ENCODE measurements around the gene SHC1. TPM values are rescaled to one million over a fixed set of nuclear protein-coding genes. Genes with fewer than 3 reads are reported as not detected.
A peak's percentile ranks its signal among the peaks of the same experiment; 100 is the strongest.

SHC1 gene
- total and polyA plus RNA-seq, 2 experiments from 2014 or later, result 66.8 to 80.3 TPM

GRCh38 chr1:155009742-155010141, 39.2 kb upstream of the SHC1 start:
- Histone ChIP-seq H3K27me3 (no peaks in the 10 kb centered on the region), H3K9me3 (ENCODE audit: low read depth) (no peaks in the 10 kb centered on the region), H3K4me3 (no peak overlapping the region), H3K4me1 (ENCODE audit: low read depth) (no peaks in the 10 kb centered on the region), H3K27ac (no peak overlapping the region), H3K36me3 (no peaks in the 10 kb centered on the region)
- TF ChIP-seq CTCF (IDR thresholded peaks at IDR 0.05; ENCODE audit: low read depth, low read length), result no peak
- DNase-seq (ENCODE audit: low read depth in 1 of 2, low spot score in 1 of 2), result no peak

- no peaks in the 10 kb centered on the region for H3K36me3 ChIP-seq
- no peak for TF ChIP-seq CTCF (IDR thresholded peaks at IDR 0.05; ENCODE audit: low read depth, low read length)
- no peaks in the 10 kb centered on the region for H3K27me3 ChIP-seq
- H3K9me3 ChIP-seq (ENCODE audit: low read depth), result no peaks in the 10 kb centered on the region
- no peaks in the 10 kb centered on the region for H3K4me1 ChIP-seq (ENCODE audit: low read depth)
- H3K4me3 ChIP-seq, result no peak overlapping the region
- no peak for DNase-seq (ENCODE audit: low read depth in 1 of 2, low spot score in 1 of 2)
- H3K27ac ChIP-seq, result no peak overlapping the region
Measured at GRCh38 chr1:155009221-155009711, 38.7 kb upstream of the SHC1 start.

- H3K4me1 ChIP-seq (ENCODE audit: low read depth), result no peaks in the 10 kb centered on the region
- DNase-seq (ENCODE audit: low read depth in 1 of 2, low spot score in 1 of 2), result no peak
- TF ChIP-seq CTCF (IDR thresholded peaks at IDR 0.05; ENCODE audit: low read depth, low read length), result no peak
- no peak overlapping the region for H3K4me3 ChIP-seq
- no peak overlapping the region for H3K27ac ChIP-seq
- no peaks in the 10 kb centered on the region for H3K36me3 ChIP-seq
- no peaks in the 10 kb centered on the region for H3K9me3 ChIP-seq (ENCODE audit: low read depth)
- H3K27me3 ChIP-seq, result no peaks in the 10 kb centered on the region
Measured at GRCh38 chr1:155008015-155008941, 37.7 kb upstream of the SHC1 start.

- TF ChIP-seq CTCF (IDR thresholded peaks at IDR 0.05; ENCODE audit: low read depth, low read length), result no peak
- no peaks in the 10 kb centered on the region for H3K36me3 ChIP-seq
- no peaks in the 10 kb centered on the region for H3K9me3 ChIP-seq (ENCODE audit: low read depth)
- no peaks in the 10 kb centered on the region for H3K27me3 ChIP-seq
- H3K4me3 ChIP-seq, result no peak overlapping the region
- no peaks in the 10 kb centered on the region for H3K4me1 ChIP-seq (ENCODE audit: low read depth)
- H3K27ac ChIP-seq, result no peak overlapping the region
- no peak for DNase-seq (ENCODE audit: low read depth in 1 of 2, low spot score in 1 of 2)
Measured at GRCh38 chr1:155007251-155007828, 36.8 kb upstream of the SHC1 start.

- Histone ChIP-seq H3K27ac (no peak overlapping the region), H3K4me1 (ENCODE audit: low read depth) (no peaks in the 10 kb centered on the region), H3K9me3 (ENCODE audit: low read depth) (no peaks in the 10 kb centered on the region), H3K4me3 (no peak overlapping the region), H3K36me3 (no peaks in the 10 kb centered on the region), H3K27me3 (no peaks in the 10 kb centered on the region)
- DNase-seq (ENCODE audit: low read depth in 1 of 2, low spot score in 1 of 2), result peak in 1 of 2 donors; percentile 41
- no peak for TF ChIP-seq CTCF (IDR thresholded peaks at IDR 0.05; ENCODE audit: low read depth, low read length)
Measured at GRCh38 chr1:155006601-155007101, 36.1 kb upstream of the SHC1 start.

Data from cardiac muscle cell (in vitro differentiated cells and primary cell).